Activated CD8-positive, alpha-beta T cell treated with anti-CD3 and anti-CD28 coated beads, Interleukin-2, amount 10 ng/mL, durations not matched to agents 7 days and 5 days (primary cell): ENCODE measurements around the gene SCAMP4. TPM values are rescaled to one million over a fixed set of nuclear protein-coding genes. Genes with fewer than 3 reads are reported as not detected.

Experiments
- ATAC-seq: fragments of 150-1000 bp; cut with Tn5 transposase; one replicate; pipeline ENCODE4 v1.10.0; 2021; ENCODE audit warnings: moderate library complexity
- CTCF ChIA-PET: fragments of 350-600 bp; sonication (Branson Sonifier 250); formaldehyde crosslinking; loops from one replicate; lab custom pipeline; 2021; ENCODE audit warnings: antibody characterized with exemption; lab: Charles Lee
- POLR2A ChIA-PET: fragments of 350-600 bp; sonication (Branson Sonifier 250); formaldehyde crosslinking; loops from one replicate; lab custom pipeline; 2021; ENCODE audit warnings: antibody characterized with exemption; lab: Charles Lee
- DNase-seq: peaks from one replicate; pipeline ENCODE4 v3.0.0-alpha.2; 2020
- H3K27ac Mint-ChIP-seq: one replicate; pipeline ENCODE4 v1.8.0; 2021; ENCODE audit warnings: mild to moderate bottlenecking, mixed read lengths
- H3K27me3 Mint-ChIP-seq: one replicate; pipeline ENCODE4 v1.8.0; 2021; ENCODE audit warnings: low read depth, mixed read lengths
- H3K36me3 Mint-ChIP-seq: one replicate; pipeline ENCODE4 v1.8.0; 2021; ENCODE audit warnings: low read depth, mixed read lengths
- H3K4me1 Mint-ChIP-seq: one replicate; pipeline ENCODE4 v1.8.0; 2021; ENCODE audit warnings: low read depth, mixed read lengths
- H3K4me3 Mint-ChIP-seq: one replicate; pipeline ENCODE4 v1.8.0; 2021; ENCODE audit warnings: mild to moderate bottlenecking, mixed read lengths
- H3K9me3 Mint-ChIP-seq: one replicate; pipeline ENCODE4 v1.8.0; 2022; ENCODE audit warnings: mixed read lengths; ENCODE audit not compliant: insufficient read depth
- total RNA-seq, 2 experiments: library from RNA; stranded (reverse); gene quantifications; one replicate each; pipeline ENCODE4 v1.2.3, GENCODE V29; 2021

The SCAMP4 gene
- total RNA-seq, 2 experiments from 2014 or later: 29.9 to 37.2 TPM

- CTCF ChIA-PET: no interaction called here
- peaks cover 6% of the 10 kb centered on the region for H3K36me3 Mint-ChIP-seq
- peaks cover 55% of the 10 kb centered on the region for H3K4me1 Mint-ChIP-seq
Observed at GRCh38 chr19:1861599-1862031, 43.6 kb upstream of the SCAMP4 start.

GRCh38 chr19:1862068-1862423 lies 43.2 kb upstream of the SCAMP4 start:
- CTCF ChIA-PET: no interaction called here
- Mint-ChIP-seq H3K36me3 (peaks cover 8% of the 10 kb centered on the region), H3K27ac (peak overlapping the region; percentile 92), H3K27me3 (no peaks in the 10 kb centered on the region), H3K4me3 (peak overlapping the region; percentile 95), H3K4me1 (peaks cover 57% of the 10 kb centered on the region), H3K9me3 (no peaks in the 10 kb centered on the region)
- POLR2A ChIA-PET: interaction anchor here (1.0 kb wide), 1 partner anchor 232 kb away, joined by 3 read pairs; no protein-coding TSS in a partner anchor
- ATAC-seq (no peak), DNase-seq (no peak)

More at GRCh38 chr19:1861599-1862031, 43.6 kb upstream of the SCAMP4 start:
- peak overlapping the region; percentile 43 for H3K27ac Mint-ChIP-seq
- no peaks in the 10 kb centered on the region for H3K27me3 Mint-ChIP-seq
- POLR2A ChIA-PET: interaction anchor here (1.0 kb wide), 1 partner anchor 232 kb away, joined by 3 read pairs; no protein-coding TSS in a partner anchor
- DNase-seq (no peak), ATAC-seq (no peak)
- no peaks in the 10 kb centered on the region for H3K9me3 Mint-ChIP-seq
- peak overlapping the region; percentile 95 for H3K4me3 Mint-ChIP-seq

GRCh38 chr19:1862424-1863327 lies 42.5 kb upstream of the SCAMP4 start:
- ChIA-PET CTCF (no interaction called here), POLR2A (no interaction called here)
- ATAC-seq (peak; percentile 4), DNase-seq (peak; percentile 58)
- Mint-ChIP-seq H3K27me3 (no peaks in the 10 kb centered on the region), H3K9me3 (no peaks in the 10 kb centered on the region), H3K4me3 (peak overlapping the region; percentile 95), H3K36me3 (peaks cover 10% of the 10 kb centered on the region), H3K4me1 (peaks cover 57% of the 10 kb centered on the region), H3K27ac (peak overlapping the region; percentile 92)

- ATAC-seq (no peak), DNase-seq (no peak)
- H3K27ac Mint-ChIP-seq: peak within 1 kb of the TSS; percentile 92
- ChIA-PET CTCF (no interaction called here), POLR2A (no interaction called here)
- peaks cover 10% of the 10 kb centered on the region for H3K36me3 Mint-ChIP-seq
- H3K4me3 Mint-ChIP-seq: peak within 1 kb of the TSS; percentile 95
- no peaks in the 10 kb centered on the region for H3K27me3 Mint-ChIP-seq
- H3K4me1 Mint-ChIP-seq: peaks cover 52% of the 10 kb centered on the region
- no peaks in the 10 kb centered on the region for H3K9me3 Mint-ChIP-seq
Observed at GRCh38 chr19:1863328-1863637, 41.9 kb upstream of the SCAMP4 start, which contains the start of gene KLF16. KLF16 (minus strand) TSS chr19:1863579; CDS start chr19:1863497, 82 bp downstream.

GRCh38 chr19:1863638-1864479 lies 41.3 kb upstream of the SCAMP4 start:
- ChIA-PET POLR2A (interaction anchor here (0.6 to 1.4 kb wide), 5 partner anchors 11 to 33 kb away, joined by 3 to 14 read pairs (median 5); partner anchors contain the start of gene ABHD17A), CTCF (interaction anchor here (0.6 to 3.6 kb wide), 15 partner anchors 8 to 464 kb away, joined by 3 to 38 read pairs (median 4); partner anchors contain the start of genes ABHD17A, ADAT3, LSM7 and SCAMP4)
- peak overlapping the region; percentile 75 for H3K4me3 Mint-ChIP-seq
- peak overlapping the region; percentile 85 for H3K27ac Mint-ChIP-seq
- peak; percentile 73 for ATAC-seq
- H3K4me1 Mint-ChIP-seq: peaks cover 52% of the 10 kb centered on the region
- no peaks in the 10 kb centered on the region for H3K27me3 Mint-ChIP-seq
- peaks cover 11% of the 10 kb centered on the region for H3K36me3 Mint-ChIP-seq
- DNase-seq: peak; percentile 95
- no peaks in the 10 kb centered on the region for H3K9me3 Mint-ChIP-seq

- Mint-ChIP-seq H3K27me3 (no peaks in the 10 kb centered on the region), H3K27ac (peak overlapping the region; percentile 85), H3K36me3 (peaks cover 12% of the 10 kb centered on the region), H3K4me3 (peak overlapping the region; percentile 75), H3K9me3 (no peaks in the 10 kb centered on the region), H3K4me1 (peaks cover 53% of the 10 kb centered on the region)
- peak; percentile 74 for DNase-seq
- ATAC-seq: peak; percentile 27
- ChIA-PET CTCF (interaction anchor here (0.6 to 3.6 kb wide), 15 partner anchors 9 to 463 kb away, joined by 3 to 38 read pairs (median 4); partner anchors contain the start of genes ABHD17A, ADAT3, LSM7 and SCAMP4), POLR2A (interaction anchor here (0.6 to 1.4 kb wide), 6 partner anchors 10 to 32 kb away, joined by 3 to 14 read pairs (median 5); partner anchors contain the start of gene ABHD17A)
Observed at GRCh38 chr19:1864480-1865171, 40.6 kb upstream of the SCAMP4 start.

GRCh38 chr19:1865172-1866010 lies 39.8 kb upstream of the SCAMP4 start:
- H3K4me1 Mint-ChIP-seq: peaks cover 51% of the 10 kb centered on the region
- H3K4me3 Mint-ChIP-seq: peak overlapping the region; percentile 75
- H3K27ac Mint-ChIP-seq: peak overlapping the region; percentile 72
- H3K36me3 Mint-ChIP-seq: peaks cover 12% of the 10 kb centered on the region
- ChIA-PET POLR2A (interaction anchor here (0.8 to 1.9 kb wide), 4 partner anchors 9 to 32 kb away, joined by 5 to 14 read pairs (median 6); partner anchors contain the start of gene ABHD17A), CTCF (interaction anchor here (0.8 to 3.6 kb wide), 12 partner anchors 9 to 463 kb away, joined by 3 to 38 read pairs (median 4); partner anchors contain the start of genes ABHD17A, ADAT3, LSM7 and SCAMP4)
- DNase-seq: no peak
- H3K9me3 Mint-ChIP-seq: no peaks in the 10 kb centered on the region
- no peaks in the 10 kb centered on the region for H3K27me3 Mint-ChIP-seq
- ATAC-seq: no peak

GRCh38 chr19:1866693-1867348 lies 38.4 kb upstream of the SCAMP4 start:
- POLR2A ChIA-PET: interaction anchor here (1.9 kb wide), 1 partner anchor 30 kb away, joined by 5 read pairs; no protein-coding TSS in a partner anchor
- CTCF ChIA-PET: interaction anchor here (0.6 to 3.6 kb wide), 5 partner anchors 9 to 63 kb away, joined by 3 to 38 read pairs (median 3); no protein-coding TSS in a partner anchor
- Mint-ChIP-seq H3K4me3 (no peak overlapping the region), H3K36me3 (peaks cover 12% of the 10 kb centered on the region), H3K27ac (no peak overlapping the region), H3K27me3 (no peaks in the 10 kb centered on the region), H3K9me3 (no peaks in the 10 kb centered on the region), H3K4me1 (peaks cover 36% of the 10 kb centered on the region)
- no peak for DNase-seq
- ATAC-seq: no peak

GRCh38 chr19:1867349-1867724 lies 37.9 kb upstream of the SCAMP4 start:
- CTCF ChIA-PET: interaction anchor here (3.6 kb wide), 1 partner anchor 8 kb away, joined by 38 read pairs; no protein-coding TSS in a partner anchor
- POLR2A ChIA-PET: interaction anchor here (1.9 kb wide), 1 partner anchor 30 kb away, joined by 5 read pairs; no protein-coding TSS in a partner anchor
- no peaks in the 10 kb centered on the region for H3K27me3 Mint-ChIP-seq
- peaks cover 10% of the 10 kb centered on the region for H3K36me3 Mint-ChIP-seq
- peak overlapping the region; percentile 15 for H3K27ac Mint-ChIP-seq
- H3K9me3 Mint-ChIP-seq: no peaks in the 10 kb centered on the region
- H3K4me1 Mint-ChIP-seq: peaks cover 34% of the 10 kb centered on the region
- no peak overlapping the region for H3K4me3 Mint-ChIP-seq
- no peak for ATAC-seq
- DNase-seq: no peak
